22Rv1 (cell line): Measurements from ENCODE around the gene VIPR1.

Experiments
- CTCF ChIP-seq: fragments of 450-650 bp; IDR thresholded peaks from 2 replicates; pipeline ENCODE4 v1.5.1; 2017; ENCODE audit warnings: mild to moderate bottlenecking
- ZFX ChIP-seq: fragments of 450-650 bp; IDR thresholded peaks from 2 replicates; pipeline ENCODE4 v1.6.1; 2017; ENCODE audit warnings: antibody characterized with exemption, borderline replicate concordance

GRCh38 chr3:42505128-42505848 is 2.8 kb downstream of the VIPR1 start:
- TF ChIP-seq CTCF (no peak), ZFX (no peak)
